Thymus (tissue), 11 donors: Measurements from ENCODE around the gene GPR142. TPM values are rescaled to one million over a fixed set of nuclear protein-coding genes. Genes with fewer than 3 reads are reported as not detected.

Experiments
- DNase-seq, 9 donors: peaks; one replicate each; pipeline ENCODE4 v3.0.0-alpha.2; 2013; ENCODE audit warnings: low spot score in 9 of 9, low read depth in 6 of 9, missing footprints in 1 of 9
- H3K27ac ChIP-seq, 2 donors: one replicate each; pipeline ENCODE4 v1.5.1; 2013; ENCODE audit warnings: control low read depth in 1 of 2, low read depth in 1 of 2, low read length in 1 of 2, mild to moderate bottlenecking in 1 of 2, moderate library complexity in 1 of 2
- H3K27me3 ChIP-seq, 2 donors: one replicate each; pipeline ENCODE4 v1.5.1; 2013; ENCODE audit warnings: low read length in 1 of 2; ENCODE audit not compliant: control insufficient read depth in 2 of 2, insufficient read depth in 1 of 2
- H3K36me3 ChIP-seq, 2 donors: one replicate each; pipeline ENCODE4 v1.5.1; 2013; ENCODE audit warnings: low read length in 1 of 2, mild to moderate bottlenecking in 1 of 2, moderate library complexity in 1 of 2; ENCODE audit not compliant: control insufficient read depth in 2 of 2, insufficient read depth in 2 of 2
- H3K4me1 ChIP-seq, 2 donors: one replicate each; pipeline ENCODE4 v1.5.1; 2013; ENCODE audit warnings: low read length in 2 of 2; ENCODE audit not compliant: control insufficient read depth in 2 of 2, insufficient read depth in 2 of 2
- H3K4me3 ChIP-seq, 2 donors: one replicate each; pipeline ENCODE4 v1.5.1; 2013; ENCODE audit warnings: low read length in 2 of 2, control low read depth in 1 of 2, mild to moderate bottlenecking in 1 of 2
- H3K9me3 ChIP-seq, 2 donors: one replicate each; pipeline ENCODE4 v1.5.1; 2013; ENCODE audit warnings: low read length in 1 of 2, mild to moderate bottlenecking in 1 of 2; ENCODE audit not compliant: control insufficient read depth in 2 of 2, insufficient read depth in 1 of 2
- WGBS: extraction: QIAGEN DNeasy Blood & Tissue Kit; methylation state at CpG from one replicate; pipeline ENCODE4 v1.1.7; 2013; 5-methylcytosine and 5-hydroxymethylcytosine counted together
- polyA plus RNA-seq: library from polyadenylated mRNA; stranded (reverse); fragments of 200-250 nt; gene quantifications from one replicate; pipeline ENCODE4 v1.2.3, GENCODE V29; 2013
- total RNA-seq: library from RNA; stranded (reverse); fragments of 120-200 nt; gene quantifications from one replicate; pipeline ENCODE4 v1.2.4, GENCODE V29; 2013
- donor health status: healthy.

The GPR142 gene
- total and polyA plus RNA-seq, 2 donors = 0.09 to 0.16 TPM

DNA sequence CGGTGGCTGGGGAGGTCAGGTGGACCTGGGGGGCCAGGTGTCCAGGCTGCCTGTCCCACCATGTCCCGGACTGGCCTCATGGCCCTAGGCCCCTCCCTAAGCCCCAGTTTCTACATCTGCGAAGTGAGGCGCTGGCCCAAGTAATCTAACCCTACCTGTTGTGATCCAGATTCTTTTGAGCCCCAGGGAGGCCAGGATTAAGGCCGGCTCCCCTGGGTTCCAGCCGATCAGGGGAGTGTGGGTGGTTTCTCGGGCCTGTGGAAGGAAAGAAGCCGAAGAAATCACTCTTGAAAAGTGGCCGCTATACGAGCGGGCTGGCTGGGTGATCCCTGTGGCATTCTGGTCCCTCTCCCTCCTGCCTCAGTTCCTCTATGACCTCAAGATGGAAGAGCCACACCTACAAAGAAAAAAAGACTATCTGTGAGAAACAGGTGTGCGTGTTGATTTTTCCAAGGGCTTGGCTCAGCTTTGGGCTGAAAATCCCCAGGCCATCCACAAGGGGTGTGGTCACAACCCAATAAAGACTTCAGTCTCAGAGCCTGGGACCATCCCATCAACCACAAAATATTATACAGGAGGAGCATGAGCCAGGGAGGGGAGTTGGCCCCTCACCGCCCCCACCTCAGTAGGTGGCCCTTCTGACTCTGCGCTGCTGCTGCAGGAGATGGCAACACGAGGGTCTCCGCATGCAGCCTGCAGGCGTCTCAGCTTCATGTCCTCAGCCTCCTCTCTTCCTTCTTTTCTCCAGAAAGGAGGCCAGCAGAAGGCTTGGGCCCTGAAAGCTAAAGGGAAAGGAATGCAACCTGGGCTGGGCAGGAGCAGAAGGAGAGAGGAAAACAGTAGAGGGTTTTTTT lies 20.3 kb downstream of the GPR142 start:
- no peaks in the 10 kb centered on the region for H3K36me3 ChIP-seq
- DNase-seq = no peak
- H3K27ac ChIP-seq = no peak overlapping the region
- H3K4me3 ChIP-seq = no peak overlapping the region
- H3K27me3 ChIP-seq = no peaks in the 10 kb centered on the region
- no peaks in the 10 kb centered on the region for H3K9me3 ChIP-seq
- 93% methylated on average over 17 of the region's 17 CpGs for WGBS
- peaks cover 0 to 44% of the 10 kb centered on the region in 2 donors for H3K4me1 ChIP-seq

DNA sequence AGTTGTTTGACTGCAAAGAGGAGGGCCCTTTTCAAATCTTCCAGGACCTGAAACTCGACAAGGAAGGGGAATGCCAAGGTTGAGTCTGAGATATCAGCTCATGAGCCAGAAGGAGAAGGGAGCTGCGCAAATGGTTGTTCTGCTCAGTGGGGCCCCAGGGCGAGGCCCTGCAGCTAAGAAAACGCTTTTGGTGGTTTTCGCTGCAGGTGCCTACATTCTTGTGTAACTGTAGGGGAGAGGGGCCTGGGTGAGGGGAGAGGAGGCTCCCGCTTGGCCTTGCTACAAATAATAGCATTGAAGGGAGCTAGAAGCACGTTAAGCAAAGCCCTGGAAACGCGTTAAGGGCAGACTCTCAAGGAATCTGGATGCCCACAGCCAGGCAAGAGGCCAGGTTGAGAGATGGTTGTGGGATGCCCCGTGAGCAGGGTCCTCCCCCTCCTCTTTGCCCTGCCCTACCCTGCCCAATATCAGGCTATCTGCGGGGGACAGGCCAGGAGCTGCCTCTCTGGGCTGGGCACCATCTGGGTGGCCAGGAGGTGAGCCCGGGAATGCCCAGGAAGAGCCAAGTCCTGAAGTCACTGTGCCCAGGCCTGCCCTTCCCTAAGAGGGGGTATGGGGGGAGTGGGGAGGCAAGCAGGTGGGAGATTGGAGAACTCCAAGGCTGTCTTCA lies 21.9 kb downstream of the GPR142 start:
- Histone ChIP-seq H3K27me3 (no peaks in the 10 kb centered on the region), H3K27ac (peak overlapping the region in 1 of 2 donors; percentile 88), H3K36me3 (no peaks in the 10 kb centered on the region), H3K4me1 (peaks cover 0 to 61% of the 10 kb centered on the region in 2 donors), H3K4me3 (no peak overlapping the region), H3K9me3 (no peaks in the 10 kb centered on the region)
- peak in 6 of 9 donors; percentile 42 to 85 (median 59) for DNase-seq
- WGBS = 56% methylated on average over 12 of the region's 12 CpGs

DNA sequence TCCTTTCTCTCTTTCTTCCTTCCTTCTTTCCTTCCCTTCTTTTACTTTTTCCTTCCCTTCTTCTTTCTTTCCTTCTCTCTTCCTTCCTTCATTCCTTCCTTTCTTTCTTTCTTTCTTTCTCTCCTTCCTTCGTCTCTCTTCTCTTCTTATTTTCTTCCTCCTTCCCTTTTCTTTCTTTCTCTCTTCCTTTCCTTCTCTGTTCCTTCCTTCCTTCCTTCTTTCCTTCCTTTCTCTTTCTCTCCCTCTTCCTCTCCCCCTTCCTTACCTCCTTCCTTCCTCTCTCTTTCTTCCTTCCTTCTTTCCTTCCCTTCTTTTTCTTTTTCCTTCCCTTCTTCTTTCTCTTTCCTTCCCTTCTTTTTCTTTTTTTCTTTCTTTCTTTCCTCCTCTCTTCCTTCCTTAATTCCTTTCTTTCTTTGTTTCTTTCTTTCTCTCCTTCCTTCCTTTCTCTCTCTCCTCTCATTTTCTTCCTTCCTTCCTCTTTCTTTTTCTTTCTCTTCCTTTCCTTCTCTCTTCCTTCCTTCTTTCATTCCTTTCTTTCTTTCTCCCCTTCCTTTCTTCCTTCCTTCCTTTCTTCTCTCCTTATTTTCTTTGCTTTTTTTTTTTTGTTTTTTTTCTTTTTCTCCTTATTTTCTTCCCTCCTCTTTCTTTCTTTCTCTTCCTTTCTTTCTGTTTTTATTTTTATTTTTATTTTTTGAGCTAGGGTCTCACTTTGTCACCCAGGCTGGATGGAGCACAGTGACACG lies 22.8 kb downstream of the GPR142 start:
- no peak overlapping the region for H3K4me3 ChIP-seq
- no peaks in the 10 kb centered on the region for H3K9me3 ChIP-seq
- DNase-seq = no peak
- no peaks in the 10 kb centered on the region for H3K36me3 ChIP-seq
- no peaks in the 10 kb centered on the region for H3K27me3 ChIP-seq
- 98% methylated on average over 2 of the region's 2 CpGs for WGBS
- H3K27ac ChIP-seq = peak overlapping the region in 1 of 2 donors; percentile 88
- H3K4me1 ChIP-seq = peaks cover 0 to 66% of the 10 kb centered on the region in 2 donors

DNA sequence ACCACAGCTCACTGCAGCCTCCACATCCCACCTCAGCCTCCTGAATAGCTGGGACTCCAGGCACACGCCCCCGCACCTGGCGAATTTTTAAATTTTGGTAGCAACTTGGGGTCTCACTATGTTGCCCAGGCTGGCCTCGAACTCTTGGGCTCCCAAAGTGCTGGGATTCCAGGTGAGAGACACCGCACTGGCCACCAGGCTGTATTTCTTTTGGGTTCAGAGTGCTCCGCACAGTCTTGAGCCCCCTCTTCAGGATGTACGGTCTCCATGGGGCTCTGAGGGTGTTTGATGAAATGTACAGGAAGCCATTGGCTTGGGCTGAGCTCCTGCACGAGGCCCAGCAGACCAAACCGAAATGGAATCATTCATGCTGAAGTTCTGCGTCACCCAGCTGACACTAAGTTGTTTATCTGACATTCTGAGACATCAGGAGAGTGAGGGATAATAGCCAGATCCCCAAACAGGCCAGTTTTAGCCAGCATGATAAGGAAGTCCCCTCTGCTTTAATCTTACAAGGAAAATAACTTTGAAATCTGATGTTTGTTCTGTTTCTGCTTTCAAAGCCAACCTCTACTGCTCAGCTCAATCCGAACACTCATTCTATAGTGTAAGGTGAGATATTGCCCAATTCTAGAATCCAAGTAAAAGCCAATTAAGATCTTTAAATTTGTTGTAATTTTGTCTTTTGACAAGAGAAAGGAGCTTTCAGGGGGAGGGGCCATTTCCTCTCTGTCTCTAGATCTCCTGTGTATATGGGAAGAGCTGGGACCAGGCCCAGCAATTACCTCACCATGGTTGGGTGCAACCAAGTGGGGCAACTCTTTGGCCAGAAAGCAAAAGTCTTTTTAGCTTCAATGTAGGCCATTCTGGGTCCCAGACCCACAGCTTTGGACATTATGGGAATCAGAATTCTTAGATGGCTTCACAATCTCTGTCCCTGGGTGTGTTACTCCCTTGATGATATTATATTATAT lies 23.7 kb downstream of the GPR142 start:
- Histone ChIP-seq H3K27me3 (no peaks in the 10 kb centered on the region), H3K4me3 (no peak overlapping the region), H3K4me1 (peaks cover 0 to 66% of the 10 kb centered on the region in 2 donors), H3K36me3 (no peaks in the 10 kb centered on the region), H3K27ac (no peak overlapping the region), H3K9me3 (no peaks in the 10 kb centered on the region)
- WGBS = 94% methylated on average over 11 of the region's 11 CpGs
- no peak for DNase-seq

DNA sequence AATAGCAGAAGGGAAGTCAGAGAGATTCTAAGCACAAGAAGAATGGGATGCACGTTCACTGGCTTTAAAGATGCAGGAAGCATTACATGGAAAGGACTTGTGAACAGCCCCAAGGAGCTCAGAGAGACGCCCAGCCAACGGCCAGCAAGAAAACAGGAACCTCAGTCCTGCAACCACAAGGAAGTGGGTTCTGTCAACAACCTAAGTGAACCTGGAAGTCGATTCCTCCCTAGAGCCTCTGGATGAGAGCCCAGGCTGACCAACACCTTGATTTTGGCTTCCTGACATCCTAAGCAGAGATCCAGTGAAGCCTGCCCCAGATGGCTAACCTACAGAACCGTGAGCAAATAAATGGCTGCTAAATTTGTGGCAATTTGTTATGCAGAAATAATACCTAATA lies 24.5 kb downstream of the GPR142 start:
- WGBS = 45% methylated on average over 5 of the region's 5 CpGs
- no peak overlapping the region for H3K4me3 ChIP-seq
- H3K9me3 ChIP-seq = no peaks in the 10 kb centered on the region
- no peaks in the 10 kb centered on the region for H3K27me3 ChIP-seq
- H3K27ac ChIP-seq = no peak overlapping the region
- peaks cover 0 to 66% of the 10 kb centered on the region in 2 donors for H3K4me1 ChIP-seq
- no peak for DNase-seq
- no peaks in the 10 kb centered on the region for H3K36me3 ChIP-seq

DNA sequence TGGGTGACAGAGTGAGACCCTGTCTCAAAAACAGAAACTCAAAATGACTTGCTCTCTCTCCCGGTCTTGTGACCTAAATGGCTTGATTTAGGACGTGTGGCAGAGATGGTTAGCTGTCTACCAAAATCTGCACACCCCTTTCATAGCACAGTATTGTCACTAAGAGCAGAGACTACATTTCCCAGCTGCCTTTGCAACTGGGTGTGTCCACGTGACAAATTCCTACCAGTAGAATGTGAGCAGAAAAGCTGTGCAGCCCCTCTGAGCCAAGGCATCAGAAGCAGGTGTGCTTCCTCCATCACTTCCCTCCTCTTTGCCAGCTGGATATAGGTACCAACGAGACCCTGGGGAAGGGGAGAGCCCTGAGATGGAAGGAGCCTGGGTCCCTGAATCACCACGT lies 25.5 kb downstream of the GPR142 start:
- Histone ChIP-seq H3K27ac (no peak overlapping the region), H3K9me3 (no peaks in the 10 kb centered on the region)
- 87% methylated on average over 5 of the region's 5 CpGs for WGBS

DNA sequence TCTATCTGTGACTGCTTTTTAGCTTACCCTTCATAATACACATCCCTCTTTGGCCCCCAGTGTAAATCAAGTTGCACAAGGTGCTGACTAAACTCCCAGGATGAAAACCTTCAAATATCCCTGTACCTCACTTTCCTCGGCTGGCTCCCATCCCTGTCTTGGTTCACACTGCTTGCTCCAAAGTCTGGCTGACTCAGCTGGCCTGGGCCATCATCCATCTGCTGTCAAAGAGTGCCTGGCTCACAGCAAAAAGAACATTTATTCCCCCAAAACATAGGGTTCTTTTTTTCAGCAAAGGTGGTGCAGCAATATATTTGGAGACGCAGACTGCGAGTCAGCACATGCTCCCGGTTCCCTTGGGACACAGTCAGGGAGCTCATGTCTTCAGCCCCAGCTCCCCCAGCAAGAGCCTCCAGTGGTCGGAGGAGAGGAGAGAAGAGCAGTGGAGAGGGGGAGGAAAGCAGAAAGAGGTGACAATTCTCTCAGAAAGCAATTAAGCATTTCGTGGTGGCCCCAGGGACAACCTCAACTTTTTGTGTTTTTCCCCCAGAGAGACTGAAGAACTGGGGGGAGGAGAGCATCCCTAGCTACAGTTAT lies 26.1 kb downstream of the GPR142 start:
- no peak for DNase-seq
- Histone ChIP-seq H3K36me3 (no peaks in the 10 kb centered on the region), H3K27ac (no peak overlapping the region), H3K4me3 (no peak overlapping the region), H3K27me3 (no peaks in the 10 kb centered on the region), H3K9me3 (no peaks in the 10 kb centered on the region), H3K4me1 (peaks cover 0 to 53% of the 10 kb centered on the region in 2 donors)
- 91% methylated on average over 6 of the region's 6 CpGs for WGBS

More for the DNA sequence above, 25.5 kb downstream of the GPR142 start:
- DNase-seq = peak in 3 of 9 donors; percentile 40 to 62 (median 44)
- peaks cover 0 to 59% of the 10 kb centered on the region in 2 donors for H3K4me1 ChIP-seq
- H3K36me3 ChIP-seq = no peaks in the 10 kb centered on the region
- no peak overlapping the region for H3K4me3 ChIP-seq
- H3K27me3 ChIP-seq = no peaks in the 10 kb centered on the region
